ENCODE data around the gene APOBEC3C.
"Not testable (repeated sequence)": the region's sequence is repeated elsewhere in the genome, so short reads cannot be mapped to it uniquely, and the experiment has no call there.

Gene APOBEC3C

GRCh38 chr22:39020021-39020651 lies 6.1 kb downstream of the APOBEC3C start:
- not testable (repeated sequence) for DNase-seq (ENCODE audit: low spot score); FAIRE-seq

GRCh38 chr22:39021552-39022250 lies 7.6 kb downstream of the APOBEC3C start:
- FAIRE-seq (no peak), DNase-seq (ENCODE audit: low spot score) (no peak)

GRCh38 chr22:39024519-39025308 lies 10.7 kb downstream of the APOBEC3C start:
- FAIRE-seq = no peak
- no peak for DNase-seq (ENCODE audit: low spot score)

GRCh38 chr22:39026509-39027150 lies 12.6 kb downstream of the APOBEC3C start:
- no peak for DNase-seq (ENCODE audit: low spot score)
- no peak for FAIRE-seq

GRCh38 chr22:39027717-39028116 lies 13.7 kb downstream of the APOBEC3C start:
- FAIRE-seq = no peak
- no peak for DNase-seq (ENCODE audit: low spot score)

GRCh38 chr22:39028281-39028680 lies 14.2 kb downstream of the APOBEC3C start:
- no peak for FAIRE-seq
- DNase-seq (ENCODE audit: low spot score) = no peak

GRCh38 chr22:39029227-39029626 lies 15.2 kb downstream of the APOBEC3C start:
- DNase-seq (ENCODE audit: low spot score) (no peak), FAIRE-seq (no peak)

- FAIRE-seq (no peak), DNase-seq (ENCODE audit: low spot score) (no peak)
Observed at GRCh38 chr22:39030705-39031104, 16.6 kb downstream of the APOBEC3C start.

- DNase-seq (ENCODE audit: low spot score); FAIRE-seq: not testable (repeated sequence)
Observed at GRCh38 chr22:39031434-39032295, 17.6 kb downstream of the APOBEC3C start.

- not testable (repeated sequence) for DNase-seq (ENCODE audit: low spot score); FAIRE-seq
Observed at GRCh38 chr22:39037071-39037470, 23.0 kb downstream of the APOBEC3C start.

- no peak for DNase-seq (ENCODE audit: low spot score)
- FAIRE-seq = no peak
Observed at GRCh38 chr22:39039306-39040126, 25.5 kb downstream of the APOBEC3C start.

GRCh38 chr22:39040155-39040537 lies 26.1 kb downstream of the APOBEC3C start:
- not testable (repeated sequence) for DNase-seq (ENCODE audit: low spot score); FAIRE-seq

- FAIRE-seq (peak; percentile 65), DNase-seq (ENCODE audit: low spot score) (peak; percentile 42)
Observed at GRCh38 chr22:39040538-39041296, 26.7 kb downstream of the APOBEC3C start, which contains the start of gene APOBEC3F. Gene APOBEC3F (plus strand): TSS chr22:39040864. CDS start chr22:39040961, 97 bp downstream.

- no peak for FAIRE-seq
- no peak for DNase-seq (ENCODE audit: low spot score)
Observed at GRCh38 chr22:39041908-39042307, 27.9 kb downstream of the APOBEC3C start.

GRCh38 chr22:39043063-39043462 lies 29.0 kb downstream of the APOBEC3C start:
- DNase-seq (ENCODE audit: low spot score); FAIRE-seq: not testable (repeated sequence)

GRCh38 chr22:39045136-39045535 lies 31.1 kb downstream of the APOBEC3C start:
- DNase-seq (ENCODE audit: low spot score); FAIRE-seq: not testable (repeated sequence)

- DNase-seq (ENCODE audit: low spot score); FAIRE-seq: not testable (repeated sequence)
Observed at GRCh38 chr22:39049486-39049885, 35.4 kb downstream of the APOBEC3C start.

- FAIRE-seq; DNase-seq (ENCODE audit: low spot score): not testable (repeated sequence)
Observed at GRCh38 chr22:39051844-39052495, 37.9 kb downstream of the APOBEC3C start.
